Stimulated activated CD4-positive, alpha-beta T cell treated with anti-CD3 and anti-CD28 coated beads, Interleukin-4, amount 100 ng/mL, for 1 hour (primary cell): Measurements from ENCODE around the gene CLPTM1L.
"Not testable (repeated sequence)": the region's sequence is repeated elsewhere in the genome, so short reads cannot be mapped to it uniquely, and the experiment has no call there.

ENCODE experiments used
- DNase-seq: peaks from one replicate; pipeline ENCODE4 v3.0.0-alpha.2; 2020

Gene CLPTM1L

DNA sequence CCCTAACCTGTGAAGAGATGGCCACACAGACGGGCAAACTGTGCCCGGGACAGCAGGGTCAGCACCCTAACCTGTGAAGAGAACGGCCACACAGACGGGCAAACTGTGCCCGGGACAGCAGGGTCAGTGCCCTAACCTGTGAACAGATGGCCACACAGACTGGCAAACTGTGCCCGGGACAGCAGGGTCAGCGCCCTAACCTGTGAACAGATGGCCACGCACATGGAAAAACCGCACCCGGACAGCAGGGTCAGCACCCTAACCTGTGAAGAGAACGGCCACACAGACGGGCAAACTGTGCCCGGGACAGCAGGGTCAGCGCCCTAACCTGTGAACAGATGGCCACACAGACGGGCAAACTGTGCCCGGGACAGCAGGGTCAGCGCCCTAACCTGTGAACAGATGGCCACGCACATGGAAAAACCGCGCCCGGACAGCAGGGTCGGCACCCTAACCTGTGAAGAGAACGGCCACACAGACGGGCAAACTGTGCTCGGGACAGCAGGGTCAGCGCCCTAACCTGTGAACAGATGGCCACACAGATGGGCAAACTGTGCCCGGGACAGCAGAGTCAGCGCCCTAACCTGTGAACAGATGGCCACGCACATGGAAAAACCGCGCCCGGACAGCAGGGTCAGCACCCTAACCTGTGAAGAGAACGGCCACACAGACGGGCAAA lies 5.6 kb downstream of the CLPTM1L start:
- DNase-seq, result not testable (repeated sequence)

- DNase-seq, result no peak
Measured at GRCh38 chr5:1338506-1339070, 6.3 kb downstream of the CLPTM1L start.

- no peak for DNase-seq
Measured at GRCh38 chr5:1338196-1338490, 6.8 kb downstream of the CLPTM1L start.

- DNase-seq, result no peak
Measured at GRCh38 chr5:1337489-1338195, 7.3 kb downstream of the CLPTM1L start.

- no peak for DNase-seq
Measured at GRCh38 chr5:1336749-1337488, 8.0 kb downstream of the CLPTM1L start.

DNA sequence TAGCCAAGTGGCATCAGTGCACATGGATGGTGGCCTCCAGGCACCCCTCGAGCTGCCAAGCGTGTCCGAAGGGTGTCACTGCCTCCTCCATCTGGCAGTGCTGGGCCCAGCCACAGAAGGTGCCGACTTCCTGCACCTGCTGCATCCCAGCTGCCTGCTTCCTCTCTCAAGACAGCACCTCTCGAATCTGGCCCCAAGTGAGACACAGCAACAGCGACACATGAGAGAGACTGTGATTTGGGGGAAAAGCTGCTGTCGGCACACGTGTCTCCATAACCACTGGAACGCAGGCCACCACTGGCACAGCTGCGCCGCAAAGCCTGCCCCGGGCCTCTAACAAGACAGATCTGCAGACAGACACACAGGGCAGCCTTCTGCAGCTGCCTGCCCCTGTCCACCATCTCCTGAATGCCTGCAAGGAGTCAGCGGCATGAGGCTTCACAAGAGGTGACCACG lies 8.8 kb downstream of the CLPTM1L start:
- no peak for DNase-seq

DNA sequence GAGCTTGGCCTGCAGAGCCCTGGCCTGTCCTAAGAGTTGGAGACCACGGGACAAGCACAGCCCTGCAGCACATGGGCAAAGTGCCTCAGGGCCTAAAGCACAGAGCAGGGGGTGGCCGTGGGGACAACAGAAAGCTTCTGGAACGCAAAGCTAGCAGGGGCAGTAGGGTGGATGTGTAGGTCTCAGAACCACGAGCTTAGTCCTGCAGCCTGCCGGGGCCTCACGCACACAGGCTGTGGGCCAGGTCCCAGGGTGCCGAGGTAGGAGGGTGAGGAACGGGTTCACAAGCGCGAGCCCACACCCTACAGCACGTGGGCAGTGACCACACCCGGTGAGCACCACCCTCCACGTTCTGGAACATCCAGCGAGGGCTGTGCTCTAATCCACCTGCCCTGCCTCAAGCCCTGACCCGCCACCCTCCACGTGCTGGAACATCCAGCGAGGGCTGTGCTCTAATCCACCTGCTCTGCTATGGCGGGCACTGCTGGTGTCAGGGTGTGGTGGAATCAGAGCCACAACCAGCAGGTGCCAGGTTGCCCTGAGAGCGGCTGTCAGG lies 9.3 kb downstream of the CLPTM1L start:
- no peak for DNase-seq

DNA sequence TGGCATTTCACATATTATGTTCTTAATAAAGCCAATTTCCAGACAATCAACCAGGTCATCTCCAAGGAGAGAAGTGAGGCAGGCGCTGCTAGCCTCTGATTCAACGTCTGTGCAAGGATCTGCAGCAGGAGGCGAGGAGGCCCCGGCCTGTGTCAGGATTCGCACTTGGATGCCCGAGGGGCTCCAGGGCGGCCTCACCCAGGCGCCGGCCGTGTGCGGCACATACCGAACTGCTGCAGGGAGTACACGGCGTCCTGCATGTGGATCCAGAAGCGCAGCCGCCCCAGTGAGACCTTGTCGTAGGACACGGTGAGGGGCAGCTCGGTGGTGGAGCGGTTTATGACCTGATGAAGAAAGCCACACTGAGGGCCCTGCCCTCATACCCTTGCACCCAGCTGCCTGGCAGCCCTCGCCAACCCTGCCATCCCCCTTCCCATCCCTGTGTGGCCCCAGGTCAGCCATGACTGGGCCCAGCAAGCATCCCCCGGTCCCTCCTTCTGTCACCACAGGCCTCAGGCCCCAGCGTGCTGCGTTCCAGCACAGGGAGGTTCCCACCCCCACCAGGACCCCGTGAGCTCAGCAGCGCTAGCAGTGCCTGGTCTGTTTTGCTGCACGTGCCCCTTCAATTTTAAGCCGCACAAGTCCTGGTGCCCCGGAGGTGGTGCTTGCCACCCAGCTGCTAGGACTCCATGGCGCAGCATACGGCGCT lies 9.9 kb downstream of the CLPTM1L start:
- no peak for DNase-seq

- DNase-seq, result no peak
Measured at GRCh38 chr5:1333986-1334385, 10.9 kb downstream of the CLPTM1L start.

- DNase-seq, result not testable (repeated sequence)
Measured at GRCh38 chr5:1333286-1333685, 11.6 kb downstream of the CLPTM1L start.

- no peak for DNase-seq
Measured at GRCh38 chr5:1332461-1333001, 12.4 kb downstream of the CLPTM1L start.

DNA sequence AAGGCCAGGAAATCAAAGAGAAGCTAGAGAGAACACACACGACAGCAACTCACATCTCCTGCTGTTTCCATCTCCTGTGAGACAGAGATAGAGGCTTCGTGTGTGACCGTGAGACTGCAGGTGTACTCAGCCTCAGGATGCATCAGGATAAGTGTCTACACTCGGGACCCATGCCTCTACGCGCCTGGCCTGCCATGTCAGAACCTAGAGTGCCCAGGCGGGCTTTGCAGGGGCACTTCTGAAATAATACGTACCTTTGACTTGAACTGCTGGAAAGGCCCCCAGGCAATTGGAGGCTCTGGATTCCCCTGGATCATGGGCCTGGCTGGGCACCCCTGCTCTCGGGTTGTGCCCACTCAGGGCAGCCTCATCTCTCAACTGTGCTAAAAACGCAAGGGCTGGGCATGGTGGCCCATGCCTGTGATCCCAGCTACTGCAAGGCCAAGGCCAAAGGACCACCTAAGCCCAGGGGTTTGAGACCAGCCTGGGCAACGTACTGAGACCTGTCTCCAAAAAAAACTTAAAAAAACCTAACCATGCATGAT lies 13.0 kb downstream of the CLPTM1L start:
- no peak for DNase-seq

- DNase-seq, result no peak
Measured at GRCh38 chr5:1330847-1331831, 13.8 kb downstream of the CLPTM1L start.

DNA sequence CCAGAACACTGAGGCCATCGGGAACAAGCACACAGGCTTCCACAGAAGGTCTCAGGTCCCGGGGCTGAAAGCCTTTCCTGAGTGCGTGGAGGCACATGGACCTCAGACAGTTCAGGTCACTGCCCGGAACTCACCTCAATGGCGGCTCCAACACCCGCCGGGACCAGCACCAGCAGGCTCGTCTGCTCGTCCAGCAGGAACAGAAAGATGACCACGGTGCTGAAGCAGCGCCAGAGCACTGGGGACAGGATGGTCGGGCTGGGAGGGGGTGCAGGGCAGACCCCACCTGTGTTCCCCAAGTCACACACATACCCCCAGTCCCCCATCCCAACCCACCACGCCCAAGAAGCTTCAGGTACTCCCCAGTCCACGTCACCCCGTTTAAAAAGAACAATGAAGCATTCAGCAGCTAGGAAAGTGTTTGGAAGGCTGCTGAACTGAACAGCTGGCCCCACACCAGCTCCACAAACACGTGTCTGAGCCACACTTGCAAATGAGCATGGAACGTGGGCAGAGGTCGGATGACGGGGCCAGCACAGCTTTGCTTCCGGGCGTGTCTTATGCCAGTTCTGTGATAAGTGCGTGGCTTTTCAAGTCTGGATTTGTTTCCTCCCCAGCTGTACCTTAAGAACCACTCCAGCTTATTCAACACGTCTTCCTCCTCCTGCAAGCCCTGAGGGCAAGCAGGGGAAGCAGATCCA lies 14.6 kb downstream of the CLPTM1L start:
- DNase-seq, result no peak

- DNase-seq, result no peak
Measured at GRCh38 chr5:1329111-1329579, 15.8 kb downstream of the CLPTM1L start.

DNA sequence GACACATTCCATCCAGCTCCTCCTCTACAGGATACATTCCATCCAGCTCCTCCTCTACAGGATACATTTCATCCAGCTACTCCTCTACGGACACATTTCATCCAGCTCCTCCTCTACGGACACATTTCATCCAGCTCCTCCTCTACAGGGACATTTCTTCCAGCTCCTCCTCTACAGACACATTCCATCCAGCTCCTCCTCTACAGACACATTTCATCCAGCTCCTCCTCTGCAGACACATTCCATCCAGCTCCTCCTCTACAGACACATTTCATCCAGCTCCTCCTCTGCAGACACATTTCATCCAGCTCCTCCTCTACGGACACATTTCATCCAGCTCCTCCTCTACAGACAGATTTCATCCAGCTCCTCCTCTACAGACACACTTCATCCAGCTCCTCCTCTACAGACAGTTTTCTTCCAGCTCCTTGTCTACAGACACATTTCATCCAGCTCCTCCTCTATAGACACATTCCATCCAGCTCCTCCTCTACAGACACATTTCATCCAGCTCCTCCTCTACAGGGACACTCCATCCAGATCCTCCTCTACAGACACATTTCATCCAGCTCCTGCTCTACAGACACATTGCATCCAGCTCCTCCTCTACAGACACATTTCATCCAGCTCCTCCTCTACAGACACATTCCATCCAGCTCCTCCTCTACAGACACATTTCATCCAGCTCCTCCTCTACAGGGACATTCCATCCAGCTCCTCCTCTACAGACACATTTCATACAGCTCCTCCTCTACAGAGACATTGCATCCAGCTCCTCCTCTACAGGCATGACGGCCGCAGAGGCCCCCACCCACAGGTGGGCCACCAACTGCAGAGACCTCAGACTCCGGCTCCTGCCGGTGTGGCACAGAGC lies 16.4 kb downstream of the CLPTM1L start:
- not testable (repeated sequence) for DNase-seq

GRCh38 chr5:1326901-1327756 lies 17.8 kb downstream of the CLPTM1L start:
- DNase-seq, result not testable (repeated sequence)

- DNase-seq, result not testable (repeated sequence)
Measured at GRCh38 chr5:1326532-1326875, 18.4 kb downstream of the CLPTM1L start.
